DMS153 treated with DMSO at 0.1 percent for 48 hours (cell line): ENCODE results near the gene ASB3.
"Not testable (repeated sequence)": the region's sequence is repeated elsewhere in the genome, so short reads cannot be mapped to it uniquely, and the experiment has no call there.

Experiments used
- DNase-seq: peaks from one replicate; lab custom pipeline; 2025; ENCODE audit not compliant: unreplicated experiment; lab: John Stamatoyannopoulos, UW

Gene ASB3, protein sequence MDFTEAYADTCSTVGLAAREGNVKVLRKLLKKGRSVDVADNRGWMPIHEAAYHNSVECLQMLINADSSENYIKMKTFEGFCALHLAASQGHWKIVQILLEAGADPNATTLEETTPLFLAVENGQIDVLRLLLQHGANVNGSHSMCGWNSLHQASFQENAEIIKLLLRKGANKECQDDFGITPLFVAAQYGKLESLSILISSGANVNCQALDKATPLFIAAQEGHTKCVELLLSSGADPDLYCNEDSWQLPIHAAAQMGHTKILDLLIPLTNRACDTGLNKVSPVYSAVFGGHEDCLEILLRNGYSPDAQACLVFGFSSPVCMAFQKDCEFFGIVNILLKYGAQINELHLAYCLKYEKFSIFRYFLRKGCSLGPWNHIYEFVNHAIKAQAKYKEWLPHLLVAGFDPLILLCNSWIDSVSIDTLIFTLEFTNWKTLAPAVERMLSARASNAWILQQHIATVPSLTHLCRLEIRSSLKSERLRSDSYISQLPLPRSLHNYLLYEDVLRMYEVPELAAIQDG

GRCh38 chr2:53786705-53787613 lies at the start of gene ASB3, which contains the start of gene ERLEC1:
Gene ASB3, minus strand, starts transcription at chr2:53786953. Its CDS starts 21,381 bp downstream, at chr2:53765572.
Gene ERLEC1, plus strand, starts transcription at chr2:53787044. Its CDS starts 167 bp downstream, at chr2:53787211.
- DNase-seq, result peak; percentile 41

DNA sequence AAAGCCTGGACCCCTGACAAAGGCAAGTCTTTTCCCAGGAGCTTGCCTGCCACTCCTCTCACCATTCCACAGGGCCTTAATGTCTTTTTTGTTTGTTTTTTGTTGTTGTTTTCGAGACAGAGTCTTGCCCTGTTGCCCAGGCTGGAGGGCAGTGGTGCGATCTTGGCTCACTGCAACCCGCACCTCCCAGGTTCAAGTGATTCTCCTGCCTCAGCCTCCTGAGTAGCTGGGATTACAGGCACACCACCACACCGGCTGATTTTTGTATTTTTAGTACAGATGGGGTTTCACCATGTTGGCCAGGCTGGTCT lies 43.2 kb upstream of the ASB3 start:
- not testable (repeated sequence) for DNase-seq

GRCh38 chr2:53829273-53829979 lies 42.7 kb upstream of the ASB3 start:
- DNase-seq, result no peak

DNA sequence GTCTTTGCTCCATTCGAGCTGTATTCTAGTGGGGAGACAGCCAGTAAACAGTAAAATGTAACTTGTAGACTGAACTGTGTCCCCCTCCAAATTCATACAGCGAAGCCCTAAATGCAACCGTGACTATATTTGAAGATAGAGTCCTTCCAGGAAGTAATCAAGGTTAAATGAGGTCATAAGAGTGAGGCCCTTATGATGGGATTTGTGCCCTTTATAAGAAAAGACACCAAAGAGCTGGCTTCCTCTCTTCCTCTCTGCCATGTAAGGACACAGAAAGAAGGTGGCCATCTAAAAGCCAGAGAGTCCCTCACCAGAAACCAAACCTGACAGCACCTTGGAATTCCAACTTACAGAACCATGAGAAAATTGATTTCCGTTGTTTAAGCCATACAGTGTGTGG lies 41.6 kb upstream of the ASB3 start:
- DNase-seq, result no peak

GRCh38 chr2:53827398-53828175 lies 40.8 kb upstream of the ASB3 start:
- no peak for DNase-seq

DNA sequence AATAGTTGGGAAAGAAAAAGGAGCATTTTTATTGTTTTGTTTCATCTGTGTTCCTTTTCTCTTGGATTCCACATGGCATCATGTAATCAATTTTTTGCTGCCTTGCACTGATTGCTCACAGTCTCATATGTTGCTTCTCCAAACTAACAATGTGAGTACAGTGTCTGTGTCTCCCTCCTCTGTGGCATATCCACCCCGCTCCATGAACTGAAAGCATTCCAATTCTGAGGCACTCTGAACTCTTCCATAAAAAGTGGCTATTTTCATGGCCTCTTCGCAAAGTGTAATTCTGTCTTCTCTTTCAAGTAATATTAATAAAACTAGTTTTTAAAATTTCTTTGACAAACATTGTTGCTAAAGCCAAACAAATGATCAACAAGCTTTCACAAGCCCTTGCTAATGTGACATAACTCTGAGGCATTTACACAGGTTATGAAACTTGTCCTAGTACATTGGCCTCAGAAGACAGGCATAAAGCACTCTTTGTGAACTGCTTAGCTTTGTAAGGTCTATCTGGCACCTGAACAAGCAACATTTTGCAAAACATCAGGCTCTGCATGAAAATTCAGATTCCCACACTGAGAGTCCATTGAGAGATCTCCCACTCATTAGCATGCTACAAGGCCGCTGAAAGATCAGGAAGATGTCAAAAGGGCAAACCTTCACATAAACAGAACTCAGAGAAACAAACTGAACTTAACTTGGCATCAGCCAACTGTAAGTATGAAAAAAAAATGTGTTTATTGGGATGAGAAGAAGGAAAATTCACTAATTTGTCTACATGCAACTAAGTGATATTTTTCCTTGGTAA lies 40.0 kb upstream of the ASB3 start:
- DNase-seq, result no peak

DNA sequence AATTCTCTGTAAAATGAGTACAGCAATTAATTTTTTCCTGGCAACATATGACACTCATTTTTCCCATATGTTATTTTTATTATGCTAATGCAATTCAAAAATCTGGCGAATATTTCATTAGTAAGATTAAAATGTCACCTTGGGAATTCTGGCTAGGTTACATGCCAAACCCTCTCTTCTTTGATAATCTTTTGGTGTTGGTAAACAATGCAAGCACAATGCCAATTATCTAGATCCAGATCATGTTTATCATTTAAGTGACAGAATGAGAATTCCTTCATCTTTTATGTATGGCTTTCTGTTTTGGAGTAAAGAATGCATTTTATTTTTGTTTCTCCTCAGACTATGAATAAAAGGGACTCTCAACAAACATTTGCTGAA lies 39.3 kb upstream of the ASB3 start:
- no peak for DNase-seq

DNA sequence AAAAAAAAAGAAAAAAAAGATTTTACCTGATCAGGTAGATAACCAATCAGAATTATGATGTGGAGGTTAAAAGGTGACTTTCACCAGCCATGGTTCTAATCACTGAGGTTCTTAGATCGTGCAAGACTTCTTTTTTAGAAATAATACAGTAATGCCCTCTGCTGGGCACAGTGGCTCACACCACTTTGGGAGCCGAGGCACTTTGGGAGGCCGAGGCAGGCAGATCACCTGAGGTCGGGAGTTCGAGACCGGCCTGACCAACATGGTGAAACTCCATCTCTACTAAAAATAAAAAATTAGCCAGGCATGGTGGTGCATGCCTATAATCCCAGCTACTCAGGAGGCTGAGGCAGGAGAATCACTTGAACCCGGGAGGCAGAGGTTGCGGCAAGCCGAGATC lies 36.9 kb upstream of the ASB3 start:
- DNase-seq, result not testable (repeated sequence)

DNA sequence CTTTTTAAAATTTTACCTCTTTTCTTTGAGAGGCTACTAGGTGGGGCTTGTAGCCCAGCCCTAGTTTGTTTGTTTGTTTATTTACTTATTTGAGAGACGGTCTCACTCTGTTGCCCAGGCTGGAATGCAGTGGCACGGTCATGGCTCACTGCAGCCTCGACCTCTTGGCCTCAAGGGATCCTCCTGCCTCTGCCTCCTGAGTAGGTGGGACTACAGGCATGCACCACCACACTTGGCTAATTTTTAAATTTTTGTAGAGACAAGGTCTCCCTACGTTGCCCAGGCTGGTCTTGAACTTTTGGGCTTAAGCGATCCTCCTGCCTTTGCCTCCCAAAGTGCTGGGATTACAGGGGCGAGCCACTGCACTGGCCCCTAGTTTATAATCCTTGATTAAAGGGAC lies 35.1 kb upstream of the ASB3 start:
- no peak for DNase-seq

DNA sequence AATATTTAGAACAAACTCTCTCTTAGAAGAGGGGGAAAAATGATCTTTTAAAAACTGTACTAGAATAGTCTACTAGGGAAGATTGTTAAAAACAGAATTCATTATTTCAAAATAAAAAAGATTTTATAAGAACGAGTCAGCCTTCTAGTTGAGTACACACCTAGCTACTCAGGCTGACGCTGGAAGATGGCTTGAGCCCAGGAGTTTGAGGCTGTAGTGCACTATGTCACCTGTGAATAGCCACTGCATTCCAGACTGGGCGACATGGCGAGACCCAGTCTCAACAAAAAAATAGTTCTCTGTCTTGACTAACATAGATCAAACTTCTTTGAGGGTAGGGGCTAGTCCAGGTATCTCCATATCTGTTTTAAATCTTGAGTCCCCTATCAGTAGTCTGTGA lies 34.0 kb upstream of the ASB3 start:
- DNase-seq, result no peak

DNA sequence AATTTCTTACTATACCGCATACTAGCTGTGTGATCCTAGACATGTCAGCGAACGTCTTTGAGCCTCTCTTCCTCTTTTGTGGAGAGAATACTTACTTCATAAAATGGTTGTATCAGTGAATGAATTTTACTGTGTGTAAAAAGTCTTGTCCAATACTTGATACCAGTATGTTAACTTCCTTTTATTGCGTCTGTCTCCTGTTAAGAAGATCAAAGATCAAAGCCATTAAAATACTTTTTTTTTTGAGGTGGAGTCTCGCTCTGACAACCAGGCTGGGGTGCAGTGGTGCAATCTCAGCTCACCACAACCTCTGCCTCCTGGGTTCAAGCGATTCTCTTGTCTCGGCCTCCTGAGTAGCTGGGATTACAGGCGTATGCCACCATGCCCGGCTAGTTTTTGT lies 33.3 kb upstream of the ASB3 start:
- no peak for DNase-seq

DNA sequence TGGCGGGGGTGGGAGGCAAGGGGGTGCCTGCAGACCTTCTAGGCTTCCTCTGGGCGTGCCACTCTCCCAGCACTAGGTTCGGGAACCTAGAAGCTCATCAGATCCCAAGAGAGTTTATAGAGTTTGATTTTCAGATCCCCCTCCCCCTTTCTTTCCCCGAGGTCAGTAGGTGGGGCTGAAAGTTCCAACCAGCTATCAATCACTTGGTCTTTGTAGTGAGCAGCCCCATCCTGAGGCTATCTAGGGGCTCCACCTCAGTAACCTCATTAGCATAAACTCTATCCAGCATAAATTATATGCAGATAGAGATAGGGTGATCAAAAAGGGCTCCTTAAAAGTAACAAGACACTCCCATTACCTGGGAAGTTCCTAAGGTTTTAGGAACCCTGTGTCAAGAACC lies 32.9 kb upstream of the ASB3 start:
- no peak for DNase-seq

DNA sequence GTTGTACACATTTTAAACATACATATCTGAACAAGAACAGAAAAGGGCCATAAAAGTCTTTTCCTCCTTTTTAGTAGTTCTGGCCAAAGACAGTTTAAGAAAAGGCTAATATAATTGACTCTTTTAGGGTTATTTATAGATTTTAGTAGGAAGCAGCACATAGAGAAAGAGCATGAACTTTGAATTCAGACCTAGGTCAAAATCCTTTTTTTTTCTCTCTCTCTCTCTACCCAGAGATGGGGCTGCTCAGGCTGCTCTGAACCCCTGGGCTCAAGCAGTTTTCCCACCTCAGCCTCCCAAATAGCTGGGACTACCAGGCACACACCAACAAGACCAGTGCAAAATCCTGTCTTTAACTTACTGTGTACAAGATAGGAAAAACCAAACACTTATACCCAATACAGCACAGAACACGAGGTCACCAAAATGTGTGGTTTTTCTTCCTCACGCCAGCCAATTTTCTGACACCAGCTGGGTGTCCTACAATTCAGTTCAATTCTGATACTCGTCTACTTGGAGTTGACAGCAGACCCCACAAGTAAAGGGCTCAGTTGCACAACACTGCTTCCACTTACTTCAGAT lies 32.2 kb upstream of the ASB3 start:
- DNase-seq, result no peak

GRCh38 chr2:53813151-53813550 lies 26.4 kb upstream of the ASB3 start:
- DNase-seq, result no peak

GRCh38 chr2:53811601-53812000 lies 24.8 kb upstream of the ASB3 start:
- no peak for DNase-seq

DNA sequence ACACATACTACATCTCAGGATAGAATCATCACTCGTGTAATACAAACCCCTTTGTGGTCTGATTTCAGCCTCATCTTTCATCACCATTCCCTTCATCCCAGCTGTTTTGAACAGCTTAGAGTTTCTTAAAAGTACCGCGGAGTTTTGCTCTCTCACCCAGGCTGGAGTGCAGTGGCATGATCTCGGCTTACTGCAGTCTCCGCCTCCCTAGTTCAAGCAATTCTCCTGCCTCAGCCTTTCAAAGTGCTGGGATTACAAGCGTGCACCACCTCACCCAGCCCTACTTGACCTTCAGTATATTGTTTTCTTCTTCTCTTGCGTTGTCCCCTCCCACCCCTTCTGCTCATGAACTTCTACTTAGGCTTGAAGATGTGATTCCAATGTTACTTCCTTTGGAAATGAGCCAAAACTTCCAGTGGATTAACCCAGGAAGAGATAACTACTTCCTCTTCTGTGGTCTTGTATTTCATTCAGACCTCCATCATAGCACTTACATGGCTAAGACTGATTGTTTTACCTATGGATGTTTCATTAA lies 15.9 kb upstream of the ASB3 start:
- no peak for DNase-seq

GRCh38 chr2:53801547-53801946 lies 14.8 kb upstream of the ASB3 start:
- DNase-seq, result no peak

GRCh38 chr2:53793821-53794220 lies 7.1 kb upstream of the ASB3 start:
- no peak for DNase-seq

GRCh38 chr2:53793261-53793660 lies 6.5 kb upstream of the ASB3 start:
- DNase-seq, result no peak
